Measurements from ENCODE around the gene CNRIP1.

Gene CNRIP1

DNA sequence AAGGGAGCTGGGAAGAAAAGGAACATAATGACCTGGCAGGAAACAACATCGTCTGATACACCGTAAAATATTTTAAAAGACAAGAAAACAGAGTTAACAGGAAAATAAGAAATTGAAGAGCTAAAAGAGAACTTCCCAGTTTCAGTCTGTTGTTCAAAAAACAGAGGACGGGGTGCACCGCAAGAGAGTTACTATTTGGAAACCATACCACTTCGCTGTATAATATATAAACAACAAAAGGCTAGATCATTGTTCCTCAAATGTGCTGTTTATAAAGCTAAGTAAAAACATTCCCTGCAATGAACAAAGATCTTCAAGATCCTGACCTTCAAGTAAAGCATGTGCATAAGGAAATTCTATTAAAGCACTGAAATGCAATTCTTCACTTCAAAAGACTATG is 69.6 kb downstream of the CNRIP1 start:
- H3K27me3 ChIP-seq (ENCODE audit: insufficient read depth, low read depth, severe bottlenecking), result no peaks in the 10 kb centered on the region
- peak overlapping the region; percentile 93 for H3K4me3 ChIP-seq (ENCODE audit: low read depth, low read length)
- no peak for DNase-seq
- peak overlapping the region; percentile 98 for H3K27ac ChIP-seq
- H3K36me3 ChIP-seq, result peaks cover 32% of the 10 kb centered on the region
- H3K9me3 ChIP-seq (ENCODE audit: severe bottlenecking), result no peaks in the 10 kb centered on the region
- TF ChIP-seq, protein P1, sequence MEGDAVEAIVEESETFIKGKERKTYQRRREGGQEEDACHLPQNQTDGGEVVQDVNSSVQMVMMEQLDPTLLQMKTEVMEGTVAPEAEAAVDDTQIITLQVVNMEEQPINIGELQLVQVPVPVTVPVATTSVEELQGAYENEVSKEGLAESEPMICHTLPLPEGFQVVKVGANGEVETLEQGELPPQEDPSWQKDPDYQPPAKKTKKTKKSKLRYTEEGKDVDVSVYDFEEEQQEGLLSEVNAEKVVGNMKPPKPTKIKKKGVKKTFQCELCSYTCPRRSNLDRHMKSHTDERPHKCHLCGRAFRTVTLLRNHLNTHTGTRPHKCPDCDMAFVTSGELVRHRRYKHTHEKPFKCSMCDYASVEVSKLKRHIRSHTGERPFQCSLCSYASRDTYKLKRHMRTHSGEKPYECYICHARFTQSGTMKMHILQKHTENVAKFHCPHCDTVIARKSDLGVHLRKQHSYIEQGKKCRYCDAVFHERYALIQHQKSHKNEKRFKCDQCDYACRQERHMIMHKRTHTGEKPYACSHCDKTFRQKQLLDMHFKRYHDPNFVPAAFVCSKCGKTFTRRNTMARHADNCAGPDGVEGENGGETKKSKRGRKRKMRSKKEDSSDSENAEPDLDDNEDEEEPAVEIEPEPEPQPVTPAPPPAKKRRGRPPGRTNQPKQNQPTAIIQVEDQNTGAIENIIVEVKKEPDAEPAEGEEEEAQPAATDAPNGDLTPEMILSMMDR (IDR thresholded peaks at IDR 0.05; ENCODE audit: low read depth, low read length), result no peak

- H3K27me3 ChIP-seq (ENCODE audit: insufficient read depth, low read depth, severe bottlenecking), result no peaks in the 10 kb centered on the region
- TF ChIP-seq, protein P1 (IDR thresholded peaks at IDR 0.05; ENCODE audit: low read depth, low read length), result no peak
- no peak overlapping the region for H3K4me3 ChIP-seq (ENCODE audit: low read depth, low read length)
- H3K27ac ChIP-seq, result no peak overlapping the region
- H3K36me3 ChIP-seq, result peaks cover 36% of the 10 kb centered on the region
- no peaks in the 10 kb centered on the region for H3K9me3 ChIP-seq (ENCODE audit: severe bottlenecking)
- no peak for DNase-seq
These were observed 70.9 kb downstream of the CNRIP1 start for GRCh38 chr2:68248806-68249205.

DNA sequence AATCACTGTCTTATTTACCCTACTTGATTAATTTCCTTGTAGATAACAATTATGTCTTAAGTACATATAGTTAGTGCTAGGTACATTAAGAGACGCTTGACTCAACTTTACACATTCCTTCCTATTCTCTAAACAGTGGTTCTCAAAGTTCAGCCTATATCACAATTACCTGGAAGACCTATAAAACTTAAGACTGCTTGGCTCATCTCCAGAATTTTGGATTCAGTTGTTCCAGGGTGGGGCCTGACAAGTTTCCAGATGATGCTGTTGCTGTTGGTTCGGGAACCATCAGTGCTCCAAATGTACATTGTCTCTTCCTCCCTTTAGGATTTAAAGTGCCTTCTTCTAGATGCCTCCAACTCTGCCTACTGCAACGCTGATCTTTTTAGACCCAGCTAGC is 71.4 kb downstream of the CNRIP1 start:
- TF ChIP-seq, protein P1 (IDR thresholded peaks at IDR 0.05; ENCODE audit: low read depth, low read length), result no peak
- Histone ChIP-seq H3K27ac (no peak overlapping the region), H3K27me3 (ENCODE audit: insufficient read depth, low read depth, severe bottlenecking) (no peaks in the 10 kb centered on the region), H3K4me3 (ENCODE audit: low read depth, low read length) (no peak overlapping the region), H3K36me3 (peaks cover 36% of the 10 kb centered on the region), H3K9me3 (ENCODE audit: severe bottlenecking) (no peaks in the 10 kb centered on the region)
- no peak for DNase-seq

GRCh38 chr2:68246396-68246795 is 73.4 kb downstream of the CNRIP1 start:
- Histone ChIP-seq H3K9me3 (ENCODE audit: severe bottlenecking) (no peaks in the 10 kb centered on the region), H3K27ac (no peak overlapping the region), H3K36me3 (peaks cover 33% of the 10 kb centered on the region), H3K4me3 (ENCODE audit: low read depth, low read length) (no peak overlapping the region), H3K27me3 (ENCODE audit: insufficient read depth, low read depth, severe bottlenecking) (no peaks in the 10 kb centered on the region)
- TF ChIP-seq, protein P1 (IDR thresholded peaks at IDR 0.05; ENCODE audit: low read depth, low read length), result no peak
- no peak for DNase-seq

DNA sequence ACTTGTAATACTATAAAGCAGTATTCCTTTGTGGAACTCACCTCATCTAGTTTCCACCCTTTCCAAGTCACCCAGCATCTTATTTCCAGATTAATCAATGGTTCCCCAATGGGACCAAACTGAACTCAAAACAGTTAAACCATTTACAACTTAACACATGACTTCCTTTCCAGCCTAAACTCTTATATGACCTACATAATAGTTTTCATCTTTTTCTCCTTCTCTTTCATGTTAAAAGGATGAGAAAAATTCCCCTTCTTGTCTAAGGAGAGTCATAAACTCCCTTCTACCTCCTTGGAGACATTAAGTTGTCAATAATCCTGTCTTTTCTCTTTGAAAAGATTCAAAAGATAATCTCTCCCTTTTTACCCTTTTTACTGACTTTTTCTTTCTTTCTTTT is 74.1 kb downstream of the CNRIP1 start:
- Histone ChIP-seq H3K9me3 (ENCODE audit: severe bottlenecking) (no peaks in the 10 kb centered on the region), H3K27ac (no peak overlapping the region), H3K27me3 (ENCODE audit: insufficient read depth, low read depth, severe bottlenecking) (no peaks in the 10 kb centered on the region), H3K4me3 (ENCODE audit: low read depth, low read length) (no peak overlapping the region), H3K36me3 (peaks cover 31% of the 10 kb centered on the region)
- TF ChIP-seq, protein P1 (IDR thresholded peaks at IDR 0.05; ENCODE audit: low read depth, low read length), result no peak
- DNase-seq, result no peak

- TF ChIP-seq, protein P1 (IDR thresholded peaks at IDR 0.05; ENCODE audit: low read depth, low read length), result no peak
- Histone ChIP-seq H3K4me3 (ENCODE audit: low read depth, low read length) (no peak overlapping the region), H3K9me3 (ENCODE audit: severe bottlenecking) (no peaks in the 10 kb centered on the region), H3K27me3 (ENCODE audit: insufficient read depth, low read depth, severe bottlenecking) (no peaks in the 10 kb centered on the region), H3K36me3 (peaks cover 25% of the 10 kb centered on the region), H3K27ac (no peak overlapping the region)
- DNase-seq, result no peak
These were observed 74.7 kb downstream of the CNRIP1 start for GRCh38 chr2:68245066-68245465.

Data from WERI-Rb-1 (cell line).